ENCODE results near the gene RAI14.
"Not testable (repeated sequence)": the region's sequence is repeated elsewhere in the genome, so short reads cannot be mapped to it uniquely, and the experiment has no call there.

The RAI14 gene

GRCh38 chr5:34737731-34738130 lies 81.6 kb downstream of the RAI14 start:
- DNase-seq (ENCODE audit: low read depth) = no peak
- Histone ChIP-seq H3K36me3 (ENCODE audit: control insufficient read depth, insufficient read depth, low read length, severe bottlenecking) (peaks cover 3% of the 10 kb centered on the region), H3K9me3 (ENCODE audit: control insufficient read depth, low read length) (no peaks in the 10 kb centered on the region), H3K9ac (ENCODE audit: low read length) (no peak overlapping the region), H3K4me3 (ENCODE audit: low read length) (no peak overlapping the region), H3K27me3 (replicated peaks; ENCODE audit: control insufficient read depth, insufficient read depth, low read length) (no peaks in the 10 kb centered on the region), H3K4me1 (ENCODE audit: control insufficient read depth, insufficient read depth, low read length) (peaks cover 49% of the 10 kb centered on the region)

- DNase-seq (ENCODE audit: low read depth) = no peak
- Histone ChIP-seq H3K27me3 (replicated peaks; ENCODE audit: control insufficient read depth, insufficient read depth, low read length) (no peaks in the 10 kb centered on the region), H3K9me3 (ENCODE audit: control insufficient read depth, low read length) (no peaks in the 10 kb centered on the region), H3K4me1 (ENCODE audit: control insufficient read depth, insufficient read depth, low read length) (peaks cover 56% of the 10 kb centered on the region), H3K4me3 (ENCODE audit: low read length) (no peak overlapping the region), H3K9ac (ENCODE audit: low read length) (no peak overlapping the region), H3K36me3 (ENCODE audit: control insufficient read depth, insufficient read depth, low read length, severe bottlenecking) (peaks cover 2% of the 10 kb centered on the region)
Observed at GRCh38 chr5:34738381-34738780, 82.3 kb downstream of the RAI14 start.

GRCh38 chr5:34740389-34740806 lies 84.3 kb downstream of the RAI14 start:
- H3K4me1 ChIP-seq (ENCODE audit: control insufficient read depth, insufficient read depth, low read length) = peaks cover 56% of the 10 kb centered on the region
- DNase-seq (ENCODE audit: low read depth) = no peak

DNA sequence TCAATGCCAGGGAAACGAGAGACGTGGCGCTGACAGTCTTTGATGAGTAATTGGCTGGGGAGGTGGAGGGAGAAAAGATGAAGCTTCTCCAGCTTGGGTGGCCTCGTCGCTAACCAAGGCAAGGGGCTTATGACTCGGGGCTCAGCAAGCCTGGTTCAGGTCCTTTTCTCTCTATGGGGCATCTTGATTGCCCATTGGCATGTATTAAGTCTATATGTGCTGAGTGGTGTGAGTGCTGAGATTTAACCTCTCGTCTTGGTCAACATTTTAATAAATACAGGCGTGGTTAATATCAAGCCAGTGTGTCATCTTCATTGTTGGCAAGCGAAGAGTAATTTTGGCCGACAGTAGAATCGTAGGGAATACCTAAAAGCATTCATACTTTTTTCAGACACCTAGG lies 85.9 kb downstream of the RAI14 start:
- no peak overlapping the region for H3K9ac ChIP-seq (ENCODE audit: low read length)
- H3K27me3 ChIP-seq (replicated peaks; ENCODE audit: control insufficient read depth, insufficient read depth, low read length) = no peaks in the 10 kb centered on the region
- no peak for DNase-seq (ENCODE audit: low read depth)
- H3K4me3 ChIP-seq (ENCODE audit: low read length) = no peak overlapping the region
- H3K4me1 ChIP-seq (ENCODE audit: control insufficient read depth, insufficient read depth, low read length) = peaks cover 40% of the 10 kb centered on the region
- H3K9me3 ChIP-seq (ENCODE audit: control insufficient read depth, low read length) = no peaks in the 10 kb centered on the region
- no peaks in the 10 kb centered on the region for H3K36me3 ChIP-seq (ENCODE audit: control insufficient read depth, insufficient read depth, low read length, severe bottlenecking)

More at GRCh38 chr5:34740389-34740806, 84.3 kb downstream of the RAI14 start:
- Histone ChIP-seq H3K9me3 (ENCODE audit: control insufficient read depth, low read length) (no peaks in the 10 kb centered on the region), H3K4me3 (ENCODE audit: low read length) (no peak overlapping the region), H3K36me3 (ENCODE audit: control insufficient read depth, insufficient read depth, low read length, severe bottlenecking) (no peaks in the 10 kb centered on the region), H3K27me3 (replicated peaks; ENCODE audit: control insufficient read depth, insufficient read depth, low read length) (no peaks in the 10 kb centered on the region), H3K9ac (ENCODE audit: low read length) (no peak overlapping the region)

GRCh38 chr5:34743878-34744277 lies 87.8 kb downstream of the RAI14 start:
- Histone ChIP-seq H3K36me3 (ENCODE audit: control insufficient read depth, insufficient read depth, low read length, severe bottlenecking) (no peaks in the 10 kb centered on the region), H3K9me3 (ENCODE audit: control insufficient read depth, low read length) (no peaks in the 10 kb centered on the region), H3K9ac (ENCODE audit: low read length) (no peak overlapping the region), H3K27me3 (replicated peaks; ENCODE audit: control insufficient read depth, insufficient read depth, low read length) (no peaks in the 10 kb centered on the region), H3K4me3 (ENCODE audit: low read length) (no peak overlapping the region), H3K4me1 (ENCODE audit: control insufficient read depth, insufficient read depth, low read length) (peaks cover 32% of the 10 kb centered on the region)
- peak; percentile 81 for DNase-seq (ENCODE audit: low read depth)

DNA sequence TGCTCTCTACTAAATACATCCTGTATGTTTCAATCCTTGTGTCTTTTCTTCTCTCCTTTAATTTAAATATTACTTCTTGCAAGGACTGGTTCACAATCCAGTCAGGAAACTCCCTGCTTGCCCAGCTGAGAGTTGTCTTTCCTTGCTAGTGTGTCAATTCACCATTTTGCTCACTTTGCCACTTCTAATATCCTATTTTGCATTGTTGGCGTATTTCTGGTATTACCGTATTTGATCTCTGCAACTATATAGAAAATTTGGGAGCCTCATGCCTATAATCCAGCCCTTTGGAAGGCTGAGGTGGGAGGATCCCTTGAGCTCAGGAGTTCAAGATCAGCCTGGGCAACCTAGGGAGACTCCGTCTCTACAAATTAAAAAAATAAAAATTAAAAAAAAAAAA lies 92.3 kb downstream of the RAI14 start:
- Histone ChIP-seq H3K9me3 (ENCODE audit: control insufficient read depth, low read length) (no peaks in the 10 kb centered on the region), H3K4me1 (ENCODE audit: control insufficient read depth, insufficient read depth, low read length) (peaks cover 16% of the 10 kb centered on the region), H3K27me3 (replicated peaks; ENCODE audit: control insufficient read depth, insufficient read depth, low read length) (no peaks in the 10 kb centered on the region), H3K36me3 (ENCODE audit: control insufficient read depth, insufficient read depth, low read length, severe bottlenecking) (no peaks in the 10 kb centered on the region), H3K9ac (ENCODE audit: low read length) (no peak overlapping the region), H3K4me3 (ENCODE audit: low read length) (no peak overlapping the region)
- DNase-seq (ENCODE audit: low read depth) = no peak

DNA sequence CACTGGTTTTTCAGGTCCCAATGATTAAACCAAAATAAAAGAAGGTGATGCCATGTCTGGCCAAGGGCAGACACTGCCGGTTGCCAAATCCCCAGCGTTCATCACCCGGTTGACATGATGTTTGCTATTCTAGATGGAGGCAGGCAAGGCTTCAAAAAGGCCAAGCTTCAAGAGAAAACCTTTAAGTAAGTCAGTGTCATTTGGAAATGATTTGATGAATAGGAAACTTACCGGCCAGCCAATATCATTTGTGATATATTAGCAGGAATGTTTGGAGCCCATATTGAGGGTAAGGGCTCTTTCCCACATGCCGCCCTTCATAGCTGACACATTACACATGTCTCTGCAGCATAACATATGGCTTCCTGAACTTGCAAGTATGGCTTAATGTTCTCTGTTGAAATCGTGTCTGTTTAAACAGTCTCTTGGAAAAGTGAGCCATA lies 93.3 kb downstream of the RAI14 start:
- DNase-seq (ENCODE audit: low read depth) = peak; percentile 87
- Histone ChIP-seq H3K4me3 (ENCODE audit: low read length) (no peak overlapping the region), H3K27me3 (replicated peaks; ENCODE audit: control insufficient read depth, insufficient read depth, low read length) (no peaks in the 10 kb centered on the region)

GRCh38 chr5:34750206-34750605 lies 94.1 kb downstream of the RAI14 start:
- no peaks in the 10 kb centered on the region for H3K9me3 ChIP-seq (ENCODE audit: control insufficient read depth, low read length)
- no peak overlapping the region for H3K9ac ChIP-seq (ENCODE audit: low read length)
- H3K36me3 ChIP-seq (ENCODE audit: control insufficient read depth, insufficient read depth, low read length, severe bottlenecking) = no peaks in the 10 kb centered on the region
- no peak for DNase-seq (ENCODE audit: low read depth)
- no peaks in the 10 kb centered on the region for H3K27me3 ChIP-seq (replicated peaks; ENCODE audit: control insufficient read depth, insufficient read depth, low read length)
- no peak overlapping the region for H3K4me3 ChIP-seq (ENCODE audit: low read length)
- H3K4me1 ChIP-seq (ENCODE audit: control insufficient read depth, insufficient read depth, low read length) = peaks cover 11% of the 10 kb centered on the region

More for the DNA sequence above, 93.3 kb downstream of the RAI14 start:
- Histone ChIP-seq H3K36me3 (ENCODE audit: control insufficient read depth, insufficient read depth, low read length, severe bottlenecking) (no peaks in the 10 kb centered on the region), H3K4me1 (ENCODE audit: control insufficient read depth, insufficient read depth, low read length) (peaks cover 11% of the 10 kb centered on the region), H3K9me3 (ENCODE audit: control insufficient read depth, low read length) (no peaks in the 10 kb centered on the region), H3K9ac (ENCODE audit: low read length) (no peak overlapping the region)

GRCh38 chr5:34751807-34752736 lies 95.9 kb downstream of the RAI14 start:
- Histone ChIP-seq H3K4me1 (ENCODE audit: control insufficient read depth, insufficient read depth, low read length) (peaks cover 11% of the 10 kb centered on the region), H3K36me3 (ENCODE audit: control insufficient read depth, insufficient read depth, low read length, severe bottlenecking) (no peaks in the 10 kb centered on the region)
- DNase-seq (ENCODE audit: low read depth) = no peak

DNA sequence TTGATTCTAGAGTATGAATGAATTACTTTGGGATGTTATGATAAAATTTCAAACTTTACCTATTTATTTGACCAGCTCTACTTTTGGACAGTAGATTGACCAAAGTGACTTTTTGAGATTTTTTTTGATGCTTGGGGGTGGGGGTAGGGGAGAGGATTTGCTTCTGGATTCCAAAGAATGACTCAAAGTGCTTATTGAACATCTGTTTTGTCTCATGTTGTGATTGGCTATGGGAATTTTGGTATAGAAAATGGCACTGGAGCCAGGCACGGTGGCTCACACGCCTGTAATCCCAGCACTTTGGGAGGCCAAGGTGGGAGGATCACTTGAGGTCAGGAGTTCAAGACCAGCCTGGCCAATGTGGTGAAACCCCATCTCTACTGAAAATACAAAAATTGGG lies 97.1 kb downstream of the RAI14 start:
- not testable (repeated sequence) for H3K4me3 ChIP-seq (ENCODE audit: low read length); H3K9me3 ChIP-seq (ENCODE audit: control insufficient read depth, low read length); H3K36me3 ChIP-seq (ENCODE audit: control insufficient read depth, insufficient read depth, low read length, severe bottlenecking); H3K27me3 ChIP-seq (replicated peaks; ENCODE audit: control insufficient read depth, insufficient read depth, low read length); H3K9ac ChIP-seq (ENCODE audit: low read length); DNase-seq (ENCODE audit: low read depth)
- peaks cover 11% of the 10 kb centered on the region for H3K4me1 ChIP-seq (ENCODE audit: control insufficient read depth, insufficient read depth, low read length)

More at GRCh38 chr5:34751807-34752736, 95.9 kb downstream of the RAI14 start:
- H3K27me3 ChIP-seq (replicated peaks; ENCODE audit: control insufficient read depth, insufficient read depth, low read length) = no peaks in the 10 kb centered on the region
- H3K9me3 ChIP-seq (ENCODE audit: control insufficient read depth, low read length) = no peaks in the 10 kb centered on the region
- H3K4me3 ChIP-seq (ENCODE audit: low read length) = no peak overlapping the region
- H3K9ac ChIP-seq (ENCODE audit: low read length) = no peak overlapping the region

- DNase-seq (ENCODE audit: low read depth) = no peak
- H3K9me3 ChIP-seq (ENCODE audit: control insufficient read depth, low read length) = no peaks in the 10 kb centered on the region
- H3K36me3 ChIP-seq (ENCODE audit: control insufficient read depth, insufficient read depth, low read length, severe bottlenecking) = peaks cover 12% of the 10 kb centered on the region
- no peak overlapping the region for H3K4me3 ChIP-seq (ENCODE audit: low read length)
- H3K4me1 ChIP-seq (ENCODE audit: control insufficient read depth, insufficient read depth, low read length) = no peaks in the 10 kb centered on the region
- H3K27me3 ChIP-seq (replicated peaks; ENCODE audit: control insufficient read depth, insufficient read depth, low read length) = no peaks in the 10 kb centered on the region
- H3K9ac ChIP-seq (ENCODE audit: low read length) = no peak overlapping the region
Observed at GRCh38 chr5:34755926-34756325, 99.8 kb downstream of the RAI14 start.

Data from adipocyte (in vitro differentiated cells).